HepG2 (cell line): ENCODE results near the gene MTG1. TPM values are rescaled to one million over a fixed set of nuclear protein-coding genes. Genes with fewer than 3 reads are reported as not detected.

Source experiments
- AKAP8 ChIP-seq: sonication (generic); formaldehyde crosslinking; IDR thresholded peaks from 2 replicates; pipeline ENCODE4 v1.5.1; 2020; ENCODE audit warnings: mild to moderate bottlenecking, missing genetic modification reagents
- BRCA1 ChIP-seq: sonication (generic); formaldehyde crosslinking; IDR thresholded peaks from 2 replicates; pipeline ENCODE4 v1.4.0; 2020; ENCODE audit warnings: missing genetic modification reagents
- CBFB ChIP-seq: sonication (generic); formaldehyde crosslinking; IDR thresholded peaks from 2 replicates; pipeline ENCODE4 v1.4.0; 2020; ENCODE audit warnings: missing genetic modification reagents
- EHMT2 ChIP-seq: fragments of 200-600 bp; sonication (generic); IDR thresholded peaks from 2 replicates; pipeline ENCODE4 v1.7.0; 2017; ENCODE audit warnings: antibody characterized with exemption, low read depth, low read length, borderline replicate concordance
- FOXA3 ChIP-seq: IDR thresholded peaks from 2 replicates; pipeline ENCODE4 v1.6.1; 2016; ENCODE audit warnings: missing genetic modification reagents, missing compliant biosample characterization
- JARID2 ChIP-seq: sonication (generic); formaldehyde crosslinking; IDR thresholded peaks from 2 replicates; pipeline ENCODE4 v1.8.1; 2023; ENCODE audit warnings: missing genetic modification reagents, inconsistent platforms; ENCODE audit not compliant: insufficient replicate concordance
- JUN ChIP-seq: sonication (generic); formaldehyde crosslinking; IDR thresholded peaks from 2 replicates; pipeline ENCODE4 v1.4.0; 2020; ENCODE audit warnings: mild to moderate bottlenecking, missing genetic modification reagents
- MTA1 ChIP-seq: sonication (generic); formaldehyde crosslinking; IDR thresholded peaks from 2 replicates; pipeline ENCODE4 v1.4.0; 2020; ENCODE audit warnings: missing genetic modification reagents, mild to moderate bottlenecking, borderline replicate concordance
- NR2F6 ChIP-seq, 2 experiments: IDR thresholded peaks; 2 replicates each; pipeline ENCODE4 v1.6.1; 2016; ENCODE audit warnings: antibody characterized with exemption in 1 of 2, mild to moderate bottlenecking in 1 of 2
- NR3C1 ChIP-seq: sonication (generic); formaldehyde crosslinking; IDR thresholded peaks from 2 replicates; pipeline ENCODE4 v1.4.0; 2020; ENCODE audit warnings: missing genetic modification reagents
- PAWR ChIP-seq: sonication (generic); formaldehyde crosslinking; IDR thresholded peaks from 2 replicates; pipeline ENCODE4 v1.4.0; 2020; ENCODE audit warnings: missing genetic modification reagents, mild to moderate bottlenecking, borderline replicate concordance
- ZBTB7B ChIP-seq: sonication (generic); formaldehyde crosslinking; IDR thresholded peaks from 2 replicates; pipeline ENCODE4 v1.4.0; 2020; ENCODE audit warnings: missing genetic modification reagents
- ZMYM4 ChIP-seq: sonication (generic); formaldehyde crosslinking; IDR thresholded peaks from 2 replicates; pipeline ENCODE4 v1.8.1; 2023; ENCODE audit warnings: mild to moderate bottlenecking, missing genetic modification reagents
- ZNF3 ChIP-seq: IDR thresholded peaks from 2 replicates; pipeline ENCODE4 v1.7.0; 2017; ENCODE audit warnings: inconsistent platforms
- ZNF460 ChIP-seq: sonication (generic); formaldehyde crosslinking; IDR thresholded peaks from 2 replicates; pipeline ENCODE4 v1.5.1; 2020; ENCODE audit warnings: missing genetic modification reagents, mild to moderate bottlenecking, borderline replicate concordance
- ZNF549 ChIP-seq: sonication (generic); formaldehyde crosslinking; IDR thresholded peaks from 2 replicates; pipeline ENCODE4 v1.5.0; 2020; ENCODE audit warnings: missing genetic modification reagents
- polyA plus RNA-seq, 8 experiments: library from polyadenylated mRNA; depleted of rRNA in 3 of 8; stranded (reverse) in 7 of 8; unstranded in 1 of 8; fragments of >200 nt; fragmentation: Illumina TruSeq in 4 of 8; extraction: Trizol in 4 of 8; gene quantifications; 2 replicates each; pipeline versions ENCODE4 v1.2.1 to v1.2.3, GENCODE V29; 2011 to 2016; ENCODE audit warnings: low read depth in 4 of 8, missing spikeins in 1 of 8, mixed read lengths in 1 of 8; ENCODE audit not compliant: insufficient read depth in 1 of 8
- total RNA-seq, 5 experiments: library from RNA; depleted of rRNA; stranded (reverse); fragments of >200 nt; fragmentation: Illumina TruSeq; extraction: Trizol; gene quantifications; 2 replicates each; pipeline ENCODE4 v1.2.3, GENCODE V29; 2016; ENCODE audit warnings: low read depth in 1 of 5
- TF ChIP-seq, protein P1 (sequence below): sonication (generic); formaldehyde crosslinking; IDR thresholded peaks from 2 replicates; pipeline ENCODE4 v1.4.0; 2020; ENCODE audit warnings: missing genetic modification reagents
- TF ChIP-seq, protein P2 (sequence below): sonication (generic); formaldehyde crosslinking; IDR thresholded peaks from 2 replicates; pipeline ENCODE4 v1.8.1; 2023; ENCODE audit warnings: mild to moderate bottlenecking, missing genetic modification reagents
- TF ChIP-seq, protein P3 (sequence below): sonication (generic); formaldehyde crosslinking; IDR thresholded peaks from 2 replicates; pipeline ENCODE4 v1.5.0; 2020; ENCODE audit warnings: missing genetic modification reagents
- TF ChIP-seq, protein P4 (sequence below): sonication (generic); formaldehyde crosslinking; IDR thresholded peaks from 2 replicates; pipeline ENCODE4 v1.4.0; 2020; ENCODE audit warnings: mild to moderate bottlenecking, missing genetic modification reagents
- TF ChIP-seq, protein P5 (sequence below): sonication (generic); formaldehyde crosslinking; conservative IDR thresholded peaks from 2 replicates; pipeline ENCODE4 v1.5.0; 2020; ENCODE audit warnings: missing genetic modification reagents

The MTG1 gene
- total and polyA plus RNA-seq, 2 of the 13 experiments (the other 11 are each of a cell fraction or from before 2014, with no cell fraction given): 42.0 to 103 TPM

DNA sequence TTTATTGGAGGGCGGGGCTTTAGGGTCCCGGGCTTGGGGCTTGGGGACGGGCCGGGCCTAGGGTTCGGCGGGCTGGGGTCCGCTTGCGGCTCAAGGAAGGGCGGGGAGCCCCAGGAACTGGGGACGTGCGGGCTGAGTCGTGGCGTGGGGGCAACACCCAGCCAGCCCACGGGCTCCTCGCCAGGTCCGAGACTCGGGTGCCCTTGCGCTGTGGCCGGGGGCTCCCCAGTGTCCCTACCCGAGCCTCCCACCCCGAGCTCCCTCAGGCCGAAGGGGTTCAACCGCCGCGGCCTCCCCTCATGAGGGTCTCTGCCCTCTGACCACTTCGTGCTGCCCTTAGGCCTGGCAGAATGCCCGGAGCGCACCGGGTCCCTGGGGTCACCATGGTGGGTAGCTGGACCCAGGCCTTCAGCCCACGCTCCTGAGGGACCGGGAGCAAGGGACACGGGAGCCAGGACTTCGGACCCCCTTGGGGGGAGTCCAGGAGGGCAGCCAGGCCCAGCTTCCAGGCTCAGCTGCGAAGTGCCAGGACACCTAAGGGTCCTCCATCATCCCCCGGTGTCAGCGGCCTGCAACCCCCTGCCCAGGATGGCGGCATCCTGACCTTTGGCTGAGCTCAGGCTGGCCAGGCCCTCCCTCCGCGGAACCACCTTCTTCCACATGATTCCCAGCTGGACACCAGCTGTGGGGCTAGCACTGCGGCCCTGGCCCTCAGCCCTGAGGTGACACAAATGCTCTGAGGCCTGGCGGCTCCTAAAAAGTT, 35.6 kb upstream of the MTG1 start (continued):
- TF ChIP-seq, protein P1, sequence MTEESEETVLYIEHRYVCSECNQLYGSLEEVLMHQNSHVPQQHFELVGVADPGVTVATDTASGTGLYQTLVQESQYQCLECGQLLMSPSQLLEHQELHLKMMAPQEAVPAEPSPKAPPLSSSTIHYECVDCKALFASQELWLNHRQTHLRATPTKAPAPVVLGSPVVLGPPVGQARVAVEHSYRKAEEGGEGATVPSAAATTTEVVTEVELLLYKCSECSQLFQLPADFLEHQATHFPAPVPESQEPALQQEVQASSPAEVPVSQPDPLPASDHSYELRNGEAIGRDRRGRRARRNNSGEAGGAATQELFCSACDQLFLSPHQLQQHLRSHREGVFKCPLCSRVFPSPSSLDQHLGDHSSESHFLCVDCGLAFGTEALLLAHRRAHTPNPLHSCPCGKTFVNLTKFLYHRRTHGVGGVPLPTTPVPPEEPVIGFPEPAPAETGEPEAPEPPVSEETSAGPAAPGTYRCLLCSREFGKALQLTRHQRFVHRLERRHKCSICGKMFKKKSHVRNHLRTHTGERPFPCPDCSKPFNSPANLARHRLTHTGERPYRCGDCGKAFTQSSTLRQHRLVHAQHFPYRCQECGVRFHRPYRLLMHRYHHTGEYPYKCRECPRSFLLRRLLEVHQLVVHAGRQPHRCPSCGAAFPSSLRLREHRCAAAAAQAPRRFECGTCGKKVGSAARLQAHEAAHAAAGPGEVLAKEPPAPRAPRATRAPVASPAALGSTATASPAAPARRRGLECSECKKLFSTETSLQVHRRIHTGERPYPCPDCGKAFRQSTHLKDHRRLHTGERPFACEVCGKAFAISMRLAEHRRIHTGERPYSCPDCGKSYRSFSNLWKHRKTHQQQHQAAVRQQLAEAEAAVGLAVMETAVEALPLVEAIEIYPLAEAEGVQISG: no peak
- TF ChIP-seq ZNF460 (no peak), EHMT2 (no peak), PAWR (CRISPR knock-in tag) (no peak), ZNF549 (CRISPR knock-in tag) (no peak), JARID2 (CRISPR knock-in tag) (peak; percentile 78), BRCA1 (CRISPR knock-in tag) (no peak), ZMYM4 (no peak), NR2F6 (IDR thresholded peaks at IDR 0.05) (peak; percentile 56), NR2F6 (CRISPR knock-in tag; IDR thresholded peaks at IDR 0.05) (peak; percentile 64; the same call in 1 of the 2 replicates), JUN (CRISPR knock-in tag) (no peak), AKAP8 (CRISPR knock-in tag) (peak; percentile 55; the same call in 1 of the 2 replicates), FOXA3 (CRISPR knock-in tag) (no peak), ZNF3 (CRISPR knock-in tag) (no peak), ZBTB7B (peak; percentile 39; the same call in 1 of the 2 replicates), NR3C1 (no peak), MTA1 (peak; percentile 68; the same call in 1 of the 2 replicates), CBFB (CRISPR knock-in tag) (0 out of 2 replicates have a peak, but pooled peaks have one; percentile 44)
- TF ChIP-seq, protein P2, sequence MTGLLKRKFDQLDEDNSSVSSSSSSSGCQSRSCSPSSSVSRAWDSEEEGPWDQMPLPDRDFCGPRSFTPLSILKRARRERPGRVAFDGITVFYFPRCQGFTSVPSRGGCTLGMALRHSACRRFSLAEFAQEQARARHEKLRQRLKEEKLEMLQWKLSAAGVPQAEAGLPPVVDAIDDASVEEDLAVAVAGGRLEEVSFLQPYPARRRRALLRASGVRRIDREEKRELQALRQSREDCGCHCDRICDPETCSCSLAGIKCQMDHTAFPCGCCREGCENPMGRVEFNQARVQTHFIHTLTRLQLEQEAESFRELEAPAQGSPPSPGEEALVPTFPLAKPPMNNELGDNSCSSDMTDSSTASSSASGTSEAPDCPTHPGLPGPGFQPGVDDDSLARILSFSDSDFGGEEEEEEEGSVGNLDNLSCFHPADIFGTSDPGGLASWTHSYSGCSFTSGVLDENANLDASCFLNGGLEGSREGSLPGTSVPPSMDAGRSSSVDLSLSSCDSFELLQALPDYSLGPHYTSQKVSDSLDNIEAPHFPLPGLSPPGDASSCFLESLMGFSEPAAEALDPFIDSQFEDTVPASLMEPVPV (CRISPR knock-in tag): peak; percentile 39; the same call in 1 of the 2 replicates
- TF ChIP-seq, protein P3, sequence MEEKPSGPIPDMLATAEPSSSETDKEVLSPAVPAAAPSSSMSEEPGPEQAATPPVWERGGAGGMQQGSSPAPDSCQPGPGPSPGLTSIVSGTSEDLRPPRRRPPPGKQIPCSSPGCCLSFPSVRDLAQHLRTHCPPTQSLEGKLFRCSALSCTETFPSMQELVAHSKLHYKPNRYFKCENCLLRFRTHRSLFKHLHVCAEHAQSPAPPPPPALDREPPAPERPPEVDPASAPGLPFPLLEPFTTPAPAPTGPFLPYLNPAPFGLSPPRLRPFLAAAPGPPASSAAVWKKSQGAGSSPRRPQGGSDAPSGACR (CRISPR knock-in tag): no peak
- TF ChIP-seq, protein P4, sequence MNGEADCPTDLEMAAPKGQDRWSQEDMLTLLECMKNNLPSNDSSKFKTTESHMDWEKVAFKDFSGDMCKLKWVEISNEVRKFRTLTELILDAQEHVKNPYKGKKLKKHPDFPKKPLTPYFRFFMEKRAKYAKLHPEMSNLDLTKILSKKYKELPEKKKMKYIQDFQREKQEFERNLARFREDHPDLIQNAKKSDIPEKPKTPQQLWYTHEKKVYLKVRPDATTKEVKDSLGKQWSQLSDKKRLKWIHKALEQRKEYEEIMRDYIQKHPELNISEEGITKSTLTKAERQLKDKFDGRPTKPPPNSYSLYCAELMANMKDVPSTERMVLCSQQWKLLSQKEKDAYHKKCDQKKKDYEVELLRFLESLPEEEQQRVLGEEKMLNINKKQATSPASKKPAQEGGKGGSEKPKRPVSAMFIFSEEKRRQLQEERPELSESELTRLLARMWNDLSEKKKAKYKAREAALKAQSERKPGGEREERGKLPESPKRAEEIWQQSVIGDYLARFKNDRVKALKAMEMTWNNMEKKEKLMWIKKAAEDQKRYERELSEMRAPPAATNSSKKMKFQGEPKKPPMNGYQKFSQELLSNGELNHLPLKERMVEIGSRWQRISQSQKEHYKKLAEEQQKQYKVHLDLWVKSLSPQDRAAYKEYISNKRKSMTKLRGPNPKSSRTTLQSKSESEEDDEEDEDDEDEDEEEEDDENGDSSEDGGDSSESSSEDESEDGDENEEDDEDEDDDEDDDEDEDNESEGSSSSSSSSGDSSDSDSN (CRISPR knock-in tag): peak; percentile 86
- TF ChIP-seq, protein P5, sequence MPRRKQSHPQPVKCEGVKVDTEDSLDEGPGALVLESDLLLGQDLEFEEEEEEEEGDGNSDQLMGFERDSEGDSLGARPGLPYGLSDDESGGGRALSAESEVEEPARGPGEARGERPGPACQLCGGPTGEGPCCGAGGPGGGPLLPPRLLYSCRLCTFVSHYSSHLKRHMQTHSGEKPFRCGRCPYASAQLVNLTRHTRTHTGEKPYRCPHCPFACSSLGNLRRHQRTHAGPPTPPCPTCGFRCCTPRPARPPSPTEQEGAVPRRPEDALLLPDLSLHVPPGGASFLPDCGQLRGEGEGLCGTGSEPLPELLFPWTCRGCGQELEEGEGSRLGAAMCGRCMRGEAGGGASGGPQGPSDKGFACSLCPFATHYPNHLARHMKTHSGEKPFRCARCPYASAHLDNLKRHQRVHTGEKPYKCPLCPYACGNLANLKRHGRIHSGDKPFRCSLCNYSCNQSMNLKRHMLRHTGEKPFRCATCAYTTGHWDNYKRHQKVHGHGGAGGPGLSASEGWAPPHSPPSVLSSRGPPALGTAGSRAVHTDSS (CRISPR knock-in tag): no peak
